HG03097 (cell line): ENCODE results near the gene KIRREL3.

Experiments
- ATAC-seq: cut with Tn5 transposase; IDR thresholded peaks from one replicate; pipeline ENCODE4 v1.9.1; 2021; ENCODE audit not compliant: unreplicated experiment, low FRiP score

The KIRREL3 gene

DNA sequence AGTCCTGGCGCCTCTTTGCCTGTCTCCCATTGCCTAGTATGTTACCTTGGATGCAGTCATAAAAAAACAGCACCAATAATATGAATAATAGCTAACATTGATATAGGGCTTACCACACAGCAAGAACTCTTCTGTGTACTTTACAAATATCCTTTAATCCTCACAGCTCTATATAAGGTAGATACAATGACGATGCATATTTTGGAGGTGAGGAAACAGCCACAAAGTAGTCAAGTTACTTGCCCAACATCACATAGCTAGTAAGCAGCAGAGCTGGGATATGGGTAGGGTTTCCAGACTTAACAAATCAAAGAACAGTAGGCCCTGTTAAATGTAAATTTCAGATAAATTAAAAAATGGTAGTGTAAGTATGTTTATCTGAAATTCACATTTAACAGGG is 516.3 kb downstream of the KIRREL3 start:
- ATAC-seq = no peak

GRCh38 chr11:126483621-126484195 is 516.9 kb downstream of the KIRREL3 start:
- ATAC-seq = no peak

GRCh38 chr11:126482586-126483108 is 517.9 kb downstream of the KIRREL3 start:
- ATAC-seq = no peak

- ATAC-seq = no peak
Observed at GRCh38 chr11:126481303-126481680, 519.3 kb downstream of the KIRREL3 start.

DNA sequence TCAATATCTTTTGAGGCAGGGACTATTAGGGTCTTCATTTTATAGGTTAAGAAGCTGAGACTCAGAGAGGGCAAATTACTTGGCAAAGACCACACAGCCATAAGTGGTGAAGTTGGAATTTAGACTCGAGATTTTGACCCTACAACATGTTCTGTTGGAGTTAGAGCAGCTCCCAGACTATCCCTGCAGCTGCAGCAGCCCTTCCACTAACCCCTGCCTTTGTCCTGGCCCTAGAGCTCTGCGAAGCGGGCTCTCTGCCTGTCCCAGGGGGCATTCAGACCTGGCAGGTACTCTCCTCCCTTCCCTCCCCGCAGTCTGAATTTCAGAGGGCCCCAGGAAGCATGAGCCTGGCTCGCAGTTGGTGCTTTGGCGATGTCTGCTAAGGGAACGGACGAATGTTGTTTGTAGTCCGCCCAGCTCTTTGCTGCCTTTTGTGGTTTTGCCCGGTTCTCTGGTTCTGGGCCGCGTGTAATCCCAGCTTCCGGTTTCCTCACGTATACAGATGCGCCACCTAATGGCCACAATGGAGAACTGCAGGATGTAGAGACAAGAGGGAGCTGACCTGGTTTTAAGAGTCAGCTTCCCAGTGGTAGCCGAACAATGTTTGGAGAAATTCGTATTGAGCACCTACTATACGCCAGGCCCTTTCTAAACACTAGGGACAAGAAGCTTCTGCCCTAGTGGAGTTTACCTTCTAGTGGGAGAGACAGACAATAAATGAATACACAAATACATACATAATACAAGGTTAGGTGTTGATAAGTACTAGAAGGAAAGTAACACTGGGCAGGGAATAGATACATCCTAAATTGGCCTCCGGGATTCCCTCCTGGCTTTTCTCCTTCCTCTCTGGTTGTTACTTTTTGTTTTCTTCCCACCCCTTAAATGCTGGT is 519.9 kb downstream of the KIRREL3 start:
- ATAC-seq = no peak

GRCh38 chr11:126480015-126480409 is 520.6 kb downstream of the KIRREL3 start:
- ATAC-seq = no peak

DNA sequence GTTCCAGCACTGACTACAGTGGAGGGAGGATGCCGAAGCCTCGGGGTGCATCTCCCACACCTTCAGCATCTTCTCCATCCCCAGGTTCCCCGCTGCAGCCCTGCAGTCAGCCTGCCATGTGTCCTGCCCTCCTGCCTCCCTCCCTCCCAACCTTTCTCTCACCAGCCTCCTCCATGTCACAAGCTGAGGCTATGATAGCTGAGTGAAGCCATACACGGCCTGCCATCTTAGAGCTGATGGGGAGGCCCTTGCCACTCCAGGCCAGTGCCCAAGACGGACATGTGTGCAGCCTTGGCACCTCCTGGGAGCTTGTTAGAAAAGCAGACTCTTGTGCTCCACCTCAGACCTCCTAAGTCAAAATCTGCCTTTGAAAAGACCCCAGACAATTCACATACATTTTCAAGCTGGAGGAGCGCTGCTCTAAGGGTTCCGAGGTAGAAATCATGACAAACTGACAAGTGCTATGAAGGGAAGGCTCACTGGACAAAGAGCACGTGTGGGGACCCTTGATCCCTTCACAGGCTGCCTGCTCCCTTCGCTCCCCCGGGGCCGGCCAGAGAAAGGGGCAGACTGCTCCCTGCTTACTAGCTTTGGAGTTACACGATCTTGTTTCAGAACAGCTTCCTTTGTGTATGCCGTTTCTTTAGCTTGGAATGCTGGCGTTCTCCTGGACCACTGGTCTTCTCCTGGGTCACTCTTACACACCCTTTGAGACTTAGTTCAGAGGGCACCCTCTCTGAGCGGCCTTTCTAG is 521.2 kb downstream of the KIRREL3 start:
- no peak for ATAC-seq

DNA sequence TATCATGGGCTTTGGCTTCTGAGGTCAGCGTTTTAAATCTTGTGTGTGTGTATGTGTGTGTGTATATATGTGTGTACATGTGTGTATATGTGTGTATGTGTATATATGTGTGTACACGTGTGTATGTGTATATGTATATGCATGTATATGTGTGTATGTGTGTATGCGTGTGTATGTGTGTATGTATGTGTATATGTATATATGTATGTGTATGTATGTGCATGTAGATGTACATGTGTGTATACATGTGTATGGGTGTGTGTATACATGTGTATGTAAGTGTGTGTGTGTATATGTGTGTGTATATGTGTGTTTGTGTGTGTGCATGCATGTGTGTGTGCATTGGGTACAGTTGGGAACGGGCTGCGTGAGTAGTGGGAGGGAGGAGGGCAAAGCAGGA is 522.1 kb downstream of the KIRREL3 start:
- ATAC-seq = no peak

DNA sequence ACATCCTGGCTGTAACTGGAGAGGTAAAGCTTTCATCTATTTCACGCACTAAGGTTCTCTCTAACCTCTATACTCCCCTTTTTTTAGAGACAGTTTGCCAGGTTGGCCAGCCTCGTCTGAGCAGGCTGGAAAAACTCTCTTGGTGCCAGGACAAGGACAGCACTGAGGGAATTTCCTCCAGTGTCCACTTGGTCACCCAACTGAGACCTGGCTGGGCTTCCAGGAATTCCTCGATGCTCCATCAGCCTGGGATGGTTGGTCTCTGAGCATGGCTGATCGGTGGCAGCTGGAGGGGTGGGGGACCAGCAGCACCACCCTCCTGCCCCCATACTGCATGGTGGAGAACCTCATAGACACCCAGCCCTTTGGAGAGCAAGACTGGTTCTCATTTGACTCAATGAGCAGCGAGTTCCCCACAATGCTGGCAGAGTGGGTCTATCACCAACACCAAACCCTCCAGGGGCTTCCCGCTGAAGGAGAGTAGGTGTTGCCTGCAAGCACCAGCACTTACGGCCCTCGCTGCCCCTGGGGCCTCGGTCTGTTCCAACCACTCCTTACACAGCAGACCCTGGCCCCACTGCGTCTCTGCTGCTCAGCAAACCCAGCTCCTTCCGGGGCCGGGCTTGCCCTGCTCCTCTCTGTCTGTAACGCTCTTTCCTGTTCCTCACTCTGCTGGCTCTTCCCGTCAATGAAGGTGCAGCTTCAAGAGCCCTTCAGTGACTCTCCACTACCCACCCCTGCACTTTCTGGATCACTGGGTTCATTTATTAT is 522.9 kb downstream of the KIRREL3 start:
- no peak for ATAC-seq

DNA sequence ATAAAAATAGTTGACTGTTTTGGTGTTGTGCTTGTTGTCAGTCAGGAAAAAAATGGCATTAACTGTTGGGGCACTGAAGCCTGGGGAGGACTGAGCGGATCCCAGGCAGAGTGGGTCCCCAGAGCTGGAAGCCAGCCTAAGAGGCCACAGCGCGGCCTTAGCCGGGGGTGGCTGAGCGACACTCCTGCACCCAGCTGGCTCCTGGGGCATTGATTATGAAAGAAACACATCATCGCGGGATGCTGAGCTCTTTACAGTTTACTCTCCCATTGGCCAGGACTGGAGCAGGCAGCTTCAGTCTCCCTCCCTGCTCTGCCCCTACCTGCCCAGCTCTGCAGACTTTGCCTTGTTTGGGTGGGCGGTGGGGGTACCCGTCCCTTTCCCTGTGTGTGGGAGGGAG is 523.6 kb downstream of the KIRREL3 start:
- ATAC-seq = no peak

DNA sequence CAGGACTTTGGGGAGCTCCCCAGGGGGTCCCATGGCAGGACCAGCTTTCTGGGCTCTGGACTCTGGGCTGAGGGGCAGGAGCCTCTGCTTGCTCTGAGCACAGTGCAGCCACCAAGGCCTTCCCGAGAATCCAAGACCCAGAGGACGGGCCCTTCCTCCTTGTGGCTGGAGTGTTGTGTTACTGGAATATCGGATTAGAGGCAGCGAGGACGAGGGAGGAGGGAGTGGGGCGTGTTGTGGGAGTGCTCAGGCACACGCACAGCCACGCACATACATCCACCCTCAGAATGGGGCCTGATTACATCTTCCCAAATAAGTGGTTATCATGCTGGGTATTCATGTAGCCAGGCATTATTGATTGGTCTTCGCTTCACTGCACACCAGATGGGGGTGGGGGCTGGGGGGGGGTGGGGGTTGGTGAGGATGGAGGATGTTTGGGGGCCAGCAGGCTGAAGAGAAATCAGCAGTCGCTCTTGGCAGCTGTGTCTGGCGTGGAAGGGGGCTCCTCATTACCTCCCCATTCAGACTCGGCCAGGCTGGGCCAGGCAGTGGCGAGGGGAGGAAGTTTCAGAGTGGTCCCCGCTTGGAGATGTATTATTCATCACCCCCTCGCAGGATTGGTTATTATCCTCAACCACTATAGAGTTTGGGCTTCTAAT is 524.2 kb downstream of the KIRREL3 start:
- no peak for ATAC-seq

DNA sequence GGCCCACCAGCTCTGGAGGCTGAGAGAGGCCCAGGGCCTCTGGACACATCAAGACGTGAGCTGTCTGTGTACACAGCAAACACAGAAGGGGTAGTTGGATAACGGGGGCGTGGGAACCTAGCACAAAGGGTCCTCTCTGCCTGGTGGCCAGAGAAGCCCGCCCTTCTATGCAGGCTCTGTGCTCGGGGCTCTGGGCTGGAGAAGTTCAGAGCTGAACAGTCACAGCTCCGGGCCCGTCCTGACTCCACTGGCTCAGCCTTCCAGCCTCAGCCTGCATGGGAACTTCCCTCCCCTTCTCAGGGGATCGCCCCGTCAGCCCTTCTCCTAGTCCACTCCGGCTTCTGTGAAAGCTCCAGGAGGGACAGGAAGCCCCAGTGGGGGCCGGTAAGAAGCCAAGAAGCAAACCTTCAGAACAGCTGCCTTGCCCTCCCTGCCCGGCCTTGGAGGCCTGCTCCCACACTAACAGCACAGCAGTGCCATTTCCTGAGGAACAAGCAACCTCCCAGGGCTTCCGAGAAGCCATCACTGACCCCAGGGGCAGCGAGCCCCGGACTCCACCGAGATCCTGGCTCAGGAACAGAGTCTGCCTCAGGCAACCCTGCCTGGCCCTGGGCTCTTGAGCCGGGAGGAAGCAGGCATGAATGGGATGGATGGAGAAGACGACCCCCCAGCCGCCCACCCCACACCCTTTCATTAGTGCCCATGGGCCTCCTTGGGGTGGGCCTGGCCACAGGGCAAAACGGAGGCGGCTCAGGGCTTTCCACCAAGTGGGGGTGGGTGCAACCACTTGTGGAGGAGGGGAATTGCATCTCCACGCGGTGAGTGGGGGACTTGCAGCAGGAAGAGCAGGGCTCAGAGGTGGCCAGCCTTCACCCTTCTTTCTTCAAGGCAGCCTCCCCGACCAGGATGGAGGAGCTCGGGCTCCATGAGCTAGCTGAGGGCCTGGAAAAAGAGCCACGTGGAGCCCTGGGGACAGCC is 525.3 kb downstream of the KIRREL3 start:
- ATAC-seq = no peak

- no peak for ATAC-seq
Observed at GRCh38 chr11:126474220-126474619, 526.4 kb downstream of the KIRREL3 start.

DNA sequence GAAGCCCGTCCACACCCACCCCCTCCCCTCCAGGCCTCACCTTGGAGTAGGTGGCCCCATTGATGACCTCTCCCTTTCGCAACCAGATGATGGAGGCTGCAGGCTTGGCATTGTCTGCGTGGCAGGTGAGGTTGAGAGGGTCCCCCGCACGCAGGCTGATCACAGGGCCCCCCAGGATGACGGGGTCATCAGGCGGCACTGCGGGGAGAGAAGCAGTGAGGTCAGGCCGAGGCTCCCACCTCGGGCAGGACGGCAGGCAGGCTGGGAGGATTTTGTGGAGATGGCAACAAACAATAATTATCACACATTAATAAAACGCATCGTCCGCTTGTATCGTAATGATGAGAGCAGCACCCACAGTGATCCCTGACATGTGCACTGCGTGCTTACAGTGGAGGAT is 527.3 kb downstream of the KIRREL3 start:
- no peak for ATAC-seq

DNA sequence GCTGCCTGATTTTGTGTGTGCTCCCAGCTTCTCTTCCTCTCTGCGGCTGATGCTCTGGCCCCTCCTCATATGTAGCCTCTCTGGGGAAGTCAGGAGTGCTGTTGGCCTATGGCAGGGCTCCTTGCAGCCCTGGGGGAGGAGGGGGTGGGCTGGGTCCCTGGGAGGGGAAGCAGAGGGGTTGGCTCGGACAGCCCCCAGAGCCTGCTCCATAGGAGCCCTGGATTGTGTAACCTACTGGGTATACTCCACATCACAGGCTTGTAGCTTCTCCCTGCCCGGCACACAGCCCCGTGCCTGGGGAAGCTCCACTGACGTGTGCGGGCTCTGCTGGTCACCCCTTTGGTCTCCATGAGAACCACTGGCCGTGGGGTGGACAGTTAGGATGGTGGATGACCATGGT is 531.3 kb downstream of the KIRREL3 start:
- ATAC-seq = no peak

GRCh38 chr11:126468102-126468521 is 532.5 kb downstream of the KIRREL3 start:
- no peak for ATAC-seq

DNA sequence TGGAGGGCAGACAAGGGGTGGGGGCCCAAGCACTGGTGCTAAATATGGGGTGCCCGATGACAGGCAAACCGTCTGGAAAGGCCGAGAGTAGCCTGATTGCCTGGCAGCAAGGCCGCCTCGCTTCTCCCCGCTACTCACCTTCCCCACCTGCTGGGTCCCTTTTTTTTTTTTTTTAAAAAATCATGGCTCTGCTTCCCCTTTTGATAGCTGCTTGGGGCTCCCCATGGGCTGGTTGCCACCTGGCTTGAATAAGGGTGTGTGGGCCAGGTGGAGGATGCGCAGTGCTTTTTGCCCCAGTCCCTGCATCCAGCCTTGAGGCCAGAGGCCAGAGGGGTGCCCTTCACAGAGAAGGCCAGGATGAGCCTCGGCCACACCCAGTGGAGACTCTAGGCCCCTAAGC is 533.1 kb downstream of the KIRREL3 start:
- ATAC-seq = no peak

- no peak for ATAC-seq
Observed at GRCh38 chr11:126467046-126467370, 533.6 kb downstream of the KIRREL3 start.
